Brain microvascular endothelial cell (primary cell): Measurements from ENCODE around the gene UBE2E1.

Experiments
- DNase-seq: peaks from one replicate; pipeline ENCODE4 v3.0.0-alpha.2; 2020
- H3K27ac ChIP-seq: fragments of 250-450 bp; sonication (Bioruptor Pico); 2 replicates; pipeline ENCODE4 v1.5.1; 2020; ENCODE audit warnings: mild to moderate bottlenecking, moderate library complexity
- H3K27me3 ChIP-seq: fragments of 250-450 bp; sonication (Bioruptor Pico); replicated peaks from 2 replicates; pipeline ENCODE4 v1.5.1; 2020; ENCODE audit warnings: mild to moderate bottlenecking
- H3K36me3 ChIP-seq: fragments of 250-450 bp; sonication (Bioruptor Pico); replicated peaks from 2 replicates; pipeline ENCODE4 v1.5.1; 2020; ENCODE audit warnings: mild to moderate bottlenecking
- H3K4me3 ChIP-seq: 2 replicates; pipeline ENCODE4 v1.5.1; 2011; ENCODE audit warnings: low read depth, mild to moderate bottlenecking, control low read depth, low read length, moderate library complexity
- CTCF ChIP-seq: IDR thresholded peaks from 2 replicates; pipeline ENCODE4 v1.5.1; 2011; ENCODE audit warnings: low read depth, mild to moderate bottlenecking, moderate library complexity, low read length, control low read depth, inconsistent platforms; ENCODE audit errors: missing control alignments
- in situ Hi-C: cut with HindIII; loops from 2 replicates; pipeline ENCODE4 v1.10.0; 2017; ENCODE audit warnings: low sequenced_read_pairs, low pct_ligation_motif_present

Gene UBE2E1

DNA sequence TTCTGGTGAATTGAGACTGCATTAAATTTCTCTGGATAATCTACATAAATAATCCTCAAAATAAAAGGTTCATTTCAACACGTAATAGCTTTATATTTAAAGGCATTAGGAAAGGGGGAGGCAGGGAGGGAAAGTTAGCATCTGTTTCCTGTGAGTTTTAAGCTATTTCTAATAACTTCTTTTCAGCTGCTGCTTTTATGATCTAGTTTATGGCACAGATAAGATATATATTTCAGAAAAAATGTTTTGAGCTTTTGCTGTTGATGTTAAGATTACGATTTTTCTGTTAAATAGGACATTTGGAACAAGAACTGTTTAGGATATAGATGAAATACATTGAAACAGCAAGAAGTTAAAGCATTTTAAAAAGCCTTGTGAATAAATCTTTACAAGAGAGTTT is 30.0 kb downstream of the UBE2E1 start:
- TF ChIP-seq CTCF: no peak
- H3K4me3 ChIP-seq: no peak overlapping the region
- in situ Hi-C loops: no loop called here
- no peaks in the 10 kb centered on the region for H3K27me3 ChIP-seq
- DNase-seq: no peak
- no peaks in the 10 kb centered on the region for H3K36me3 ChIP-seq
- no peak overlapping the region for H3K27ac ChIP-seq

GRCh38 chr3:23836536-23837230 is 30.9 kb downstream of the UBE2E1 start:
- Histone ChIP-seq H3K4me3 (no peak overlapping the region), H3K27me3 (no peaks in the 10 kb centered on the region), H3K27ac (no peak overlapping the region), H3K36me3 (no peaks in the 10 kb centered on the region)
- in situ Hi-C loops: no loop called here
- DNase-seq: no peak
- TF ChIP-seq CTCF: no peak

GRCh38 chr3:23837286-23837685 is 31.5 kb downstream of the UBE2E1 start:
- in situ Hi-C loops: no loop called here
- H3K4me3 ChIP-seq: no peak overlapping the region
- H3K36me3 ChIP-seq: no peaks in the 10 kb centered on the region
- no peak for TF ChIP-seq CTCF
- H3K27ac ChIP-seq: no peak overlapping the region
- no peaks in the 10 kb centered on the region for H3K27me3 ChIP-seq
- DNase-seq: no peak

GRCh38 chr3:23837691-23838090 is 31.9 kb downstream of the UBE2E1 start:
- H3K36me3 ChIP-seq: no peaks in the 10 kb centered on the region
- in situ Hi-C loops: no loop called here
- no peak for TF ChIP-seq CTCF

DNA sequence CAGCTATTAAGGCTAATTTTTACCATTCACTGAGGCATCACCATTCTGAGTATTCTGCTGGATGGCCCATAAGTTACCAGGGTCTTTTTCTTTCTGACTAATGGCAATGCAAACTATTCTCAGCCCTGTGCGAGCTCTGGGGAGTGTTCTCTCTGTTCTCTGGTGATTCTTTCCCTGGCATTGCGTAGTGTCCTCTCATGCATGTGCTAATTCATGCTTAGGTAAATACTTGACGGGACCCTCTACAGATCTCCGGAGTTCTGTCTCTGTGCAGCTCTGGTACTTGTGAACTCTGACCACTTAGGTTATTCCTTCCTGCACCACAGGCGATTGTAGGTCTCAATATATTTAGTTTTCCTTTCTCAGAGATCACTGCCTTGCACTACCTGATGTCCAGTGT is 34.8 kb downstream of the UBE2E1 start:
- no peak overlapping the region for H3K27ac ChIP-seq
- no peak overlapping the region for H3K4me3 ChIP-seq
- H3K36me3 ChIP-seq: no peaks in the 10 kb centered on the region
- no peak for TF ChIP-seq CTCF
- in situ Hi-C loops: no loop called here
- DNase-seq: no peak
- H3K27me3 ChIP-seq: no peaks in the 10 kb centered on the region

More at GRCh38 chr3:23837691-23838090, 31.9 kb downstream of the UBE2E1 start:
- no peaks in the 10 kb centered on the region for H3K27me3 ChIP-seq
- no peak for DNase-seq
- H3K4me3 ChIP-seq: no peak overlapping the region
- no peak overlapping the region for H3K27ac ChIP-seq

DNA sequence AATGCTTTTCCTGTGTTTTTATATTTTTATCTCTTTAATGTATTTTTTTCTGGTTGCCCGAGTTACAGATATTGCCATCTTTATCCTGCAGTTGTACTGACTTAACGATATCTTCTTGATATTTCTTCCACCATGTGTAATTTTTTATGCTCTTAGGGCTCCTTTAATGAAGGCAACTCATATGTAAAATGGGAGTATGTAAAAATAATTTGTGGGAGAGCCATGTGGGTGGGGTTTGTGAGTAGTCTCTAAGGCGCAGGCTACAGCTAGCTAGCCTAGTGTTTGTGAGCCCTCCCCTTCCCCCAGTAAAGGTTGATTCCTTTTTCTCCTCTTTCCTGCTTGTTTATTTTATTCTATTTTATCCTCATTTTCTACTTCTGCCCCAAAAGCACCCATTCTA is 38.1 kb downstream of the UBE2E1 start:
- in situ Hi-C loops: no loop called here
- TF ChIP-seq CTCF: no peak
- Histone ChIP-seq H3K27ac (no peak overlapping the region), H3K27me3 (no peaks in the 10 kb centered on the region), H3K36me3 (no peaks in the 10 kb centered on the region), H3K4me3 (no peak overlapping the region)
- no peak for DNase-seq
